MM.1S (cell line): ENCODE results near the gene TROAP.
A peak's percentile ranks its signal among the peaks of the same experiment; 100 is the strongest.

Experiments used
- DNase-seq: peaks from one replicate; pipeline ENCODE4 v3.0.0-alpha.2; 2015
- H2AFZ ChIP-seq: fragments of 300-600 bp; sonication (generic); 2 replicates; pipeline ENCODE4 v1.6.0; 2016; ENCODE audit warnings: antibody characterized with exemption, low read length
- H3F3A ChIP-seq: fragments of 300-600 bp; sonication (generic); 2 replicates; pipeline ENCODE4 v1.6.1; 2016; ENCODE audit warnings: mild to moderate bottlenecking, antibody characterized with exemption, low read length, moderate library complexity, mixed read lengths; ENCODE audit not compliant: insufficient read depth
- H3K27ac ChIP-seq: fragments of 300-600 bp; sonication (generic); 2 replicates; pipeline ENCODE4 v1.5.1; 2016; ENCODE audit warnings: mild to moderate bottlenecking, low read length
- H3K27me3 ChIP-seq: fragments of 300-600 bp; sonication (generic); replicated peaks from 2 replicates; pipeline ENCODE4 v1.6.0; 2016; ENCODE audit warnings: low read length; ENCODE audit not compliant: insufficient read depth
- H3K36me3 ChIP-seq: fragments of 300-600 bp; sonication (generic); replicated peaks from 2 replicates; pipeline ENCODE4 v1.6.1; 2016; ENCODE audit warnings: mild to moderate bottlenecking, low read length, mixed read lengths; ENCODE audit not compliant: insufficient read depth
- H3K4me1 ChIP-seq: fragments of 300-600 bp; sonication (generic); 2 replicates; pipeline ENCODE4 v1.6.1; 2016; ENCODE audit warnings: low read length, mixed read lengths
- H3K4me2 ChIP-seq: fragments of 300-600 bp; sonication (generic); 2 replicates; pipeline ENCODE4 v1.6.0; 2016; ENCODE audit warnings: low read depth, low read length
- H3K4me3 ChIP-seq: fragments of 300-600 bp; sonication (generic); 2 replicates; pipeline ENCODE4 v1.5.1; 2016; ENCODE audit warnings: low read length, mixed read lengths
- H3K79me2 ChIP-seq: fragments of 300-600 bp; sonication (generic); 2 replicates; pipeline ENCODE4 v1.6.1; 2016; ENCODE audit warnings: mixed run types, low read length, mixed read lengths
- H3K9ac ChIP-seq: fragments of 300-600 bp; sonication (generic); 2 replicates; pipeline ENCODE4 v1.6.1; 2016; ENCODE audit warnings: low read length, mixed read lengths
- H3K9me2 ChIP-seq: fragments of 300-600 bp; sonication (generic); replicated peaks from 2 replicates; pipeline ENCODE4 v1.6.1; 2016; ENCODE audit warnings: mild to moderate bottlenecking, low read length, mixed read lengths; ENCODE audit not compliant: insufficient read depth
- H3K9me3 ChIP-seq: fragments of 300-600 bp; sonication (generic); replicated peaks from 2 replicates; pipeline ENCODE4 v1.6.1; 2016; ENCODE audit warnings: mild to moderate bottlenecking, low read length, mixed read lengths; ENCODE audit not compliant: insufficient read depth
- H4K20me1 ChIP-seq: fragments of 300-600 bp; sonication (generic); 2 replicates; pipeline ENCODE4 v1.6.1; 2016; ENCODE audit warnings: mild to moderate bottlenecking, low read length, moderate library complexity, mixed read lengths; ENCODE audit not compliant: insufficient read depth
- CTCF ChIP-seq: fragments of 300-600 bp; sonication (generic); IDR thresholded peaks from 2 replicates; pipeline ENCODE4 v1.5.1; 2016; ENCODE audit warnings: antibody characterized with exemption, low read length, mixed read lengths
- EZH2 ChIP-seq: fragments of 300-600 bp; sonication (generic); optimal IDR thresholded peaks from 2 replicates; pipeline ENCODE3; 2017; ENCODE audit warnings: low read depth, mild to moderate bottlenecking, antibody characterized with exemption, low read length, mixed read lengths
- EZH2phosphoT487 ChIP-seq: fragments of 300-600 bp; sonication (generic); IDR thresholded peaks from 2 replicates; pipeline ENCODE4 v1.6.1; 2018; ENCODE audit warnings: antibody characterized with exemption, low read length

The TROAP gene

GRCh38 chr12:49340095-49340870 lies 17.2 kb downstream of the TROAP start:
- Histone ChIP-seq H3K4me2 (no peak overlapping the region), H3K27me3 (peaks cover 78% of the 10 kb centered on the region), H3F3A (0 out of 2 replicates have a peak, but pooled peaks cover 2% of the 10 kb centered on the region), H3K79me2 (no peaks in the 10 kb centered on the region), H3K9me2 (no peaks in the 10 kb centered on the region), H3K36me3 (no peaks in the 10 kb centered on the region), H3K9me3 (no peaks in the 10 kb centered on the region), H3K9ac (no peak overlapping the region), H2AFZ (no peak overlapping the region), H3K4me1 (peaks cover 3% of the 10 kb centered on the region; the same call in 1 of the 2 replicates), H4K20me1 (no peaks in the 10 kb centered on the region), H3K27ac (no peak overlapping the region), H3K4me3 (no peak overlapping the region)
- DNase-seq = no peak
- TF ChIP-seq EZH2 (no peak), CTCF (no peak), EZH2phosphoT487 (no peak)

- Histone ChIP-seq H3K4me3 (no peak overlapping the region), H3K27me3 (peaks cover 79% of the 10 kb centered on the region)
- DNase-seq = no peak
These were observed 18.1 kb downstream of the TROAP start for GRCh38 chr12:49340971-49341776.

GRCh38 chr12:49341777-49342065 lies 18.7 kb downstream of the TROAP start:
- Histone ChIP-seq H3K36me3 (no peaks in the 10 kb centered on the region), H3K9me2 (no peaks in the 10 kb centered on the region), H3K9ac (no peak overlapping the region; the same call in 1 of the 2 replicates), H3K27me3 (peaks cover 84% of the 10 kb centered on the region), H3K4me3 (peak overlapping the region; percentile 58), H3K4me2 (peak overlapping the region; percentile 99; the same call in 1 of the 2 replicates), H3K79me2 (no peaks in the 10 kb centered on the region), H3K9me3 (no peaks in the 10 kb centered on the region), H2AFZ (no peak overlapping the region), H4K20me1 (no peaks in the 10 kb centered on the region), H3F3A (no peaks in the 10 kb centered on the region), H3K27ac (no peak overlapping the region), H3K4me1 (peaks cover 9% of the 10 kb centered on the region; the same call in 1 of the 2 replicates)
- TF ChIP-seq EZH2phosphoT487 (no peak), EZH2 (no peak), CTCF (no peak)
- DNase-seq = no peak

More at GRCh38 chr12:49340971-49341776, 18.1 kb downstream of the TROAP start:
- no peaks in the 10 kb centered on the region for H3F3A ChIP-seq
- no peaks in the 10 kb centered on the region for H3K9me2 ChIP-seq
- no peaks in the 10 kb centered on the region for H3K9me3 ChIP-seq
- TF ChIP-seq EZH2phosphoT487 (no peak), EZH2 (no peak)
- H3K79me2 ChIP-seq = no peaks in the 10 kb centered on the region
- no peak overlapping the region for H3K4me2 ChIP-seq
- no peaks in the 10 kb centered on the region for H4K20me1 ChIP-seq
- no peak overlapping the region for H3K9ac ChIP-seq
- H3K27ac ChIP-seq = no peak overlapping the region
- no peaks in the 10 kb centered on the region for H3K36me3 ChIP-seq
- peaks cover 7% of the 10 kb centered on the region; the same call in 1 of the 2 replicates for H3K4me1 ChIP-seq
- H2AFZ ChIP-seq = no peak overlapping the region
